ENCODE measurements around the gene ACOXL.

DNA sequence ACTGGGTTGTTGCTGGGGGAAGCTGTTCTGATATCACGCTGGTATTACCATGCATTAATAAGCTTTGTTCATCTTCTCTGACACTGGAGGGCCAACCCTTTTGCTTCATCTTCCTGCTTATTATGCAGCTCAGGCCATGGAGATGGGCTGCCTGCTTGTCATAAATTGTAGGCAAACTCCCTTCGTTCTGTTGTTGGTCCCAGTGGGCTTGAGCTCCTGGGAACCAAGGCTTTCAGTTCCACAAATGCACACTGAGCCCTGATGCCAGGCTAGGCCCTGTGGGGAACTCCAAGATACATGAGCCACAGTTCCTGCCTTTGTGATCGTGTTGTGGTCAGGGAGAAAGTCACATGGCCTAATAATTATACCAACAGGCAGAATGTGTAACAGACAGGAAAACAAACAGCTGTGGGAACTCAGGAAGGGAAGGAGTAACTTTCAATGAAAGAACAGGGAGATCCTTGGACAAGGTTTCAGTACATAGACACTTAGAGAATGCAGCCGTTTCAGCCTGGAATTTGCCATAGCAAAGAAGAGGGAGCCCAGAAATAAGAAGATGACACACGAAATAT lies 339.3 kb downstream of the ACOXL start:
- TF ChIP-seq, protein P1, sequence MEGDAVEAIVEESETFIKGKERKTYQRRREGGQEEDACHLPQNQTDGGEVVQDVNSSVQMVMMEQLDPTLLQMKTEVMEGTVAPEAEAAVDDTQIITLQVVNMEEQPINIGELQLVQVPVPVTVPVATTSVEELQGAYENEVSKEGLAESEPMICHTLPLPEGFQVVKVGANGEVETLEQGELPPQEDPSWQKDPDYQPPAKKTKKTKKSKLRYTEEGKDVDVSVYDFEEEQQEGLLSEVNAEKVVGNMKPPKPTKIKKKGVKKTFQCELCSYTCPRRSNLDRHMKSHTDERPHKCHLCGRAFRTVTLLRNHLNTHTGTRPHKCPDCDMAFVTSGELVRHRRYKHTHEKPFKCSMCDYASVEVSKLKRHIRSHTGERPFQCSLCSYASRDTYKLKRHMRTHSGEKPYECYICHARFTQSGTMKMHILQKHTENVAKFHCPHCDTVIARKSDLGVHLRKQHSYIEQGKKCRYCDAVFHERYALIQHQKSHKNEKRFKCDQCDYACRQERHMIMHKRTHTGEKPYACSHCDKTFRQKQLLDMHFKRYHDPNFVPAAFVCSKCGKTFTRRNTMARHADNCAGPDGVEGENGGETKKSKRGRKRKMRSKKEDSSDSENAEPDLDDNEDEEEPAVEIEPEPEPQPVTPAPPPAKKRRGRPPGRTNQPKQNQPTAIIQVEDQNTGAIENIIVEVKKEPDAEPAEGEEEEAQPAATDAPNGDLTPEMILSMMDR (IDR thresholded peaks at IDR 0.05): no peak
- no peak for TF ChIP-seq POLR2A (IDR thresholded peaks at IDR 0.05)
